Measurements from ENCODE around the gene BPIFB3. TPM values are rescaled to one million over a fixed set of nuclear protein-coding genes. Genes with fewer than 3 reads are reported as not detected.

The BPIFB3 gene
- total RNA-seq, 1 experiment from 2014 or later: not detected

DNA sequence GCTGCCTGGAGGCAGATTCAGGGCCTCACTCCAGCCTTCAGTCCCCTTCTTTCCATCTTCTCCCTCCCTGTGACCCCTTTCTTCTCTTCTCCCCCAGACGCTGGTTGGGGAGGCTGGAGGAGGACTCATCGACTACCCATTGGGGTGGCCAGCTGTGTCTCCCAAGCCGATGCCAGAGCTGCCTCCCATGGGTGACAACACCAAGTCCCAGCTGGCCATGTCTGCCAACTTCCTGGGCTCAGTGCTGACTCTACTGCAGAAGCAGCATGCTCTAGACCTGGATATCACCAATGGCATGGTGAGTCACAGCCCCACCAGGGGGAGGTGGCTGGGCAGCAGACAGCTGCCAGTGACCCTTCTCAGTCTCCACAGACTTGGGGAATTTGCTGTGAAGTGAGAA is 38.7 kb downstream of the BPIFB3 start:
- CTCF ChIA-PET: no interaction called here
- H3K36me3 Mint-ChIP-seq (ENCODE audit: insufficient read depth, unreplicated experiment): no peaks in the 10 kb centered on the region
- intact Hi-C loops (cut with micrococcal nuclease; ENCODE audit: unreplicated experiment): no loop called here
- H3K9me3 Mint-ChIP-seq (ENCODE audit: unreplicated experiment): no peaks in the 10 kb centered on the region
- H3K4me3 Mint-ChIP-seq (ENCODE audit: unreplicated experiment): no peak overlapping the region
- POLR2A ChIA-PET: no interaction called here
- DNase-seq: no peak
- Histone ChIP-seq H3K4me3 (ENCODE audit: low read depth, low read length) (no peak overlapping the region), H3K27me3 (replicated peaks; ENCODE audit: control insufficient read depth, insufficient read depth, low read length) (no peaks in the 10 kb centered on the region; the same call in 1 of the 2 replicates), H3K36me3 (ENCODE audit: control insufficient read depth, insufficient read depth, low read length) (no peaks in the 10 kb centered on the region), H3K9me3 (no peaks in the 10 kb centered on the region), H3K4me1 (no peaks in the 10 kb centered on the region)
- BruUV-seq (replicated peaks): no TSS peak
- TF ChIP-seq CTCF (IDR thresholded peaks at IDR 0.05; ENCODE audit: insufficient read depth in 1 of 2, low read depth in 1 of 2, low read length in 1 of 2, severe bottlenecking in 1 of 2, unreplicated experiment in 1 of 2): no peak
- H3K27ac Mint-ChIP-seq (ENCODE audit: unreplicated experiment): no peak overlapping the region
- H3K4me1 Mint-ChIP-seq (ENCODE audit: low read depth, unreplicated experiment): no peaks in the 10 kb centered on the region
- H3K27me3 Mint-ChIP-seq (ENCODE audit: insufficient read depth, unreplicated experiment): peaks cover 8% of the 10 kb centered on the region

DNA sequence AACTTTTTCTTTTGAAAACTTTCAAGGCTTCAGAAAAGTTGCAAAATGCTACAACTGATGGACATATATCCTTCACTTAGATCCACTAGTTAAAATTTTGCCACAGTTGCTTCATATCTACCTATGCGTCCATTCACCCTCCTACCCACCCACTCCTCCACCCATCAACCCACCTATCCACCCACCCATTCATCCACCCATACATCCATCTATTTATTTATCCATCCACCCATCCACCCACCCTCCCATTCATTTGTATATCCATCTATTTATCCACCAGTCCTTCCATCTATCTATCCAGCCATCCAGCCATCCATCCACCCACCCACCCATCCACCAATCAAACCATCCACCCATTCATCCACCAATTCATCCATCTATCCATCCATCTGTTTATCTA is 39.4 kb downstream of the BPIFB3 start:
- DNase-seq: no peak
- Mint-ChIP-seq H3K9me3 (ENCODE audit: unreplicated experiment) (no peaks in the 10 kb centered on the region), H3K27ac (ENCODE audit: unreplicated experiment) (no peak overlapping the region), H3K4me3 (ENCODE audit: unreplicated experiment) (no peak overlapping the region), H3K4me1 (ENCODE audit: low read depth, unreplicated experiment) (no peaks in the 10 kb centered on the region), H3K36me3 (ENCODE audit: insufficient read depth, unreplicated experiment) (no peaks in the 10 kb centered on the region), H3K27me3 (ENCODE audit: insufficient read depth, unreplicated experiment) (peaks cover 8% of the 10 kb centered on the region)
- no peak for TF ChIP-seq CTCF (IDR thresholded peaks at IDR 0.05; ENCODE audit: insufficient read depth in 1 of 2, low read depth in 1 of 2, low read length in 1 of 2, severe bottlenecking in 1 of 2, unreplicated experiment in 1 of 2)
- Histone ChIP-seq H3K4me3 (ENCODE audit: low read depth, low read length) (no peak overlapping the region), H3K4me1 (no peaks in the 10 kb centered on the region), H3K9me3 (no peaks in the 10 kb centered on the region), H3K27me3 (replicated peaks; ENCODE audit: control insufficient read depth, insufficient read depth, low read length) (no peaks in the 10 kb centered on the region; the same call in 1 of the 2 replicates), H3K36me3 (ENCODE audit: control insufficient read depth, insufficient read depth, low read length) (no peaks in the 10 kb centered on the region)
- intact Hi-C loops (cut with micrococcal nuclease; ENCODE audit: unreplicated experiment): no loop called here
- ChIA-PET CTCF (no interaction called here), POLR2A (no interaction called here)
- no TSS peak for BruUV-seq (replicated peaks)

DNA sequence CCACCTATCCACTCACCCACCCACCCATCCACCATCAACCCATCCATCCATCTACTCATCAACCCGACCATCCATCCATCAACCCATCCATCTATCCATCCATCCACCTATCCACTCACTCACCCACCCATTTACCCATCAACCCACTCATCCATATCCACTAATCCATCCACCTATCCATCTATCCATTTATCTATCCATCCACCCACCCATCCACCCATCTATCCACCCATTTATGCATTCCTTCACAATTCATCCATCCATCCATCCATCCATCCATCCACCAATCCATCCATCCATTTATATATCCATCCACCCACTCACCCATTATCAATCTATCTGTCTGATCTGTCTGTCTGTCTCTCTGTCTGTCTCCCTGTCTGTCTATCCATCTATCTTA is 39.9 kb downstream of the BPIFB3 start:
- Histone ChIP-seq H3K9me3 (no peaks in the 10 kb centered on the region), H3K27me3 (replicated peaks; ENCODE audit: control insufficient read depth, insufficient read depth, low read length) (no peaks in the 10 kb centered on the region; the same call in 1 of the 2 replicates), H3K36me3 (ENCODE audit: control insufficient read depth, insufficient read depth, low read length) (no peaks in the 10 kb centered on the region), H3K4me1 (no peaks in the 10 kb centered on the region), H3K4me3 (ENCODE audit: low read depth, low read length) (no peak overlapping the region)
- no peak for TF ChIP-seq CTCF (IDR thresholded peaks at IDR 0.05; ENCODE audit: insufficient read depth in 1 of 2, low read depth in 1 of 2, low read length in 1 of 2, severe bottlenecking in 1 of 2, unreplicated experiment in 1 of 2)
- ChIA-PET POLR2A (no interaction called here), CTCF (interaction anchor here (1.3 to 2.1 kb wide), 2 partner anchors 12 to 192 kb away, joined by 3 to 7 read pairs; no protein-coding TSS in a partner anchor)
- no TSS peak for BruUV-seq (replicated peaks)
- H3K4me3 Mint-ChIP-seq (ENCODE audit: unreplicated experiment): no peak overlapping the region
- no peaks in the 10 kb centered on the region for H3K4me1 Mint-ChIP-seq (ENCODE audit: low read depth, unreplicated experiment)
- no peak overlapping the region for H3K27ac Mint-ChIP-seq (ENCODE audit: unreplicated experiment)
- intact Hi-C loops (cut with micrococcal nuclease; ENCODE audit: unreplicated experiment): no loop called here
- DNase-seq: no peak
- no peaks in the 10 kb centered on the region for H3K9me3 Mint-ChIP-seq (ENCODE audit: unreplicated experiment)
- H3K36me3 Mint-ChIP-seq (ENCODE audit: insufficient read depth, unreplicated experiment): no peaks in the 10 kb centered on the region
- peaks cover 8% of the 10 kb centered on the region for H3K27me3 Mint-ChIP-seq (ENCODE audit: insufficient read depth, unreplicated experiment)

Data from Caco-2 (cell line).